Putamen (tissue), 1 donor: ENCODE data around the gene CAPN5.

Source experiments
- DNase-seq: peaks from one replicate; pipeline ENCODE4 v3.0.0-alpha.2; 2016; ENCODE audit warnings: low spot score

CAPN5 gene

DNA sequence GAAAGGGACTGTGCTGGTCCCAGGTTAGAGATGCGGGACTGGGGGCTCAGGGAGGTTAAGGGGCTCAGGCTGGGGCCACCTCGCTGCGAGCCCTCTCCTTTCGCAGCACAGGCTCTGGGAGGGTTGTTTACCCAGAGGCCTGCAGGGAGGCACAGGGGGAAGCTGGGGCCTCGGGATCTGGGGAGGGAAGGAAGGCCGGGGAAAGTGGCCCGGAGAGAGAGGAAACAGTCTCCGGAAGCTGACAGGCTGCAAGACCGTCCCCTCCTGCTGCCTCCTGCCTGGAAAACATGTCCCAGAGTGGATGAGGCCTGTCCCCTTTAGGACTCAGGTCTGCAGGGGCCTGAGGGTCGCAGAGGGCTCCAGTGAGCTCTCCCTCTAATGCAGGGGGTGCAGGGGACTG, 106.7 kb downstream of the CAPN5 start:
- DNase-seq, result no peak

DNA sequence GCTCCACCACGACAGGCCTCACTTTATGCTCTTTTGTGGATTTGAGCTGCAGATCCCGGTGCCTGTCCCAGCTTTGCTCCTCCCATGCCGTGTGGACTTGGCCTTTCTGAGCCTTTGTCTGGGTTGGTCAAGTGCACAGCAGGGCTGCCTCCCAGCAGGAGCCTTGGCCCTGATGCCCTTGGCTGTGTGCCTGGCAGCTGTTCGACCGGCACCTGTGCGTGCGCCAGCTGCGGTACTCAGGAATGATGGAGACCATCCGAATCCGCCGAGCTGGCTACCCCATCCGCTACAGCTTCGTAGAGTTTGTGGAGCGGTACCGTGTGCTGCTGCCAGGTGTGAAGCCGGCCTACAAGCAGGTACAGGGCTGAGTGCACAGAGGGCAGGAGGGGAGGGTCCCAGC, 107.8 kb downstream of the CAPN5 start:
- DNase-seq, result no peak

DNA sequence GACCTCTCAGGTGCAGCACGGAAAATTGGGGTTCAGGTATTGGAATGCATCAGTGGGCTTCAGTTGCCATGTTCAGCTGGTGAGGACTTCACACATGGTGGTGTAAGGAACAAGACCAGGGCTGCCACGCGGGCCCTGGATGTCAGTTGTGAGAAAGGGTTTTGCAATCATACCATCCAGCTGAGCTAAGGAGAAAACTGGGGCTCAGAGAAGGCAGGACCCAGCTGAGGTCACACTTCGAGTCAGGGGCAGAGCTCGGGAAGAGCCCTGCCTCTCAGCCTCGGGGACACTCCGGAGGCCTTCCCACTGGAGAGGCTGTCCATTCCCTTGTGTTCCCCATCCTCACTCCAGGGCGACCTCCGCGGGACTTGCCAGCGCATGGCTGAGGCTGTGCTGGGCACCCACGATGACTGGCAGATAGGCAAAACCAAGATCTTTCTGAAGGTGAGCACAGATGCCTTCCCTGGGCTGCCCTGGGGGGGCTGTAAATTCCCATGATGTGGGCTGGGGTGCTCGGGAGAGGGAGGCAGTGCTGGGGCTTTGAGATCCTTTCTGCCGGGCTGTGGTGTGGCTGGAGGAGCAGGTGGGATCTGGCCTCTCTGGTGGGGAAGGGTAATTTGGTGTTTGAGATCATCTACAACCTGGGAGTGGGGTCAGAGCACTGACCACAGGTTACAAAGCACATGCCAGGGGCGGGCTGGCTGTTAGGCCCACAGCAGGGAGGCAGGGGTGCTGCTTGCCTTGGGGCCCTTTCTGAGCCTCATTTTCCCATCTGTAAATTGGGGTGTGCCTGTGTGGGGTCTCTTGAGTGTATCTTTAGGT, 108.5 kb downstream of the CAPN5 start:
- no peak for DNase-seq
